Right lobe of liver (tissue), 6 donors: ENCODE data around the gene INAVA. TPM values are rescaled to one million over a fixed set of nuclear protein-coding genes. Genes with fewer than 3 reads are reported as not detected.

Experiments
- ATAC-seq, 4 donors: fragments of 200-7000 bp; cut with Tn5 transposase; one replicate each; pipeline ENCODE4 v1.9.1; 2020; ENCODE audit warnings: mild to moderate bottlenecking in 4 of 4, moderate library complexity in 4 of 4
- DNase-seq, 3 donors: peaks; one replicate each; pipeline ENCODE4 v3.0.0-alpha.2; 2020
- H3K27ac ChIP-seq, 3 donors: fragments of 200-600 bp; one replicate each; pipeline ENCODE4 v1.8.0; 2022
- H3K27me3 ChIP-seq, 2 donors: fragments of 200-600 bp; one replicate each; pipeline ENCODE4 v1.8.0; 2022
- H3K36me3 ChIP-seq, 4 donors: fragments of 200-600 bp; sonication (generic) in 1 of 4; one replicate each; pipeline versions ENCODE4 v1.5.1 to v1.8.0; 2017 to 2022; ENCODE audit warnings: control low read depth in 1 of 4
- H3K4me1 ChIP-seq, 4 donors: fragments of 200-600 bp; sonication (generic) in 1 of 4; one replicate each; pipeline versions ENCODE4 v1.5.1 to v1.8.0; 2017 to 2022; ENCODE audit warnings: control low read depth in 1 of 4
- H3K4me3 ChIP-seq, 3 donors: fragments of 200-600 bp; one replicate each; pipeline ENCODE4 v1.8.0; 2022
- H3K9me3 ChIP-seq, 4 donors: fragments of 200-600 bp; sonication (generic) in 1 of 4; one replicate each; pipeline versions ENCODE4 v1.5.1 to v1.8.0; 2017 to 2022; ENCODE audit warnings: control low read depth in 1 of 4
- CTCF ChIP-seq, 4 donors: fragments of 200-600 bp in 3 of 4; fragments of 450-650 bp in 1 of 4; IDR thresholded peaks; one replicate each; pipeline versions ENCODE4 v1.5.1 to v1.8.0; 2016 to 2022; ENCODE audit warnings: antibody characterized with exemption in 4 of 4, mild to moderate bottlenecking in 2 of 4
- POLR2A ChIP-seq: fragments of 450-650 bp; IDR thresholded peaks from one replicate; pipeline ENCODE4 v1.6.1; 2017; ENCODE audit warnings: antibody characterized with exemption, mild to moderate bottlenecking
- WGBS: methylation state at CpG from one replicate; pipeline ENCODE4 v1.1.6; 2018; ENCODE audit warnings: low coverage, low lambda C conversion rate; ENCODE audit not compliant: insufficient coverage; ENCODE audit errors: missing lambda C conversion rate; 5-methylcytosine and 5-hydroxymethylcytosine counted together
- intact Hi-C, 2 donors: fragments of 100-400 bp; cut with DNase I; formaldehyde crosslinking; loops; one replicate each; pipeline versions ENCODE4 v1.11.2 to v1.14.1; 2022
- total RNA-seq, 6 experiments: library from RNA; depleted of rRNA in 2 of 6; stranded (reverse); fragments of >200 nt in 2 of 6; fragmentation: NEBNext Ultra II Directional in 3 of 6; extraction: Animal tissue kit (Norgen Biotek cat#: 25700) in 3 of 6; gene quantifications; one replicate each; pipeline versions ENCODE4 v1.1.0 to v1.2.4, GENCODE V29; 2016 to 2023
- donor health status: DM: no; HTN: yes; CAD: no.
- donor health status: DM: no; HTN: no; CAD: no.
- donor health status: DM: no; HTN: no; CAD: no.
- donor health status: DM: no; HTN: yes; CAD: no.
- donor health status: DM: no; HTN: yes; CAD: no.

Gene INAVA
- total RNA-seq, 6 experiments from 2014 or later, result 0.29 to 0.55 (median 0.41) TPM

- TF ChIP-seq CTCF (IDR thresholded peaks at IDR 0.05) (no peak), POLR2A (no peak)
- Histone ChIP-seq H3K4me3 (no peak overlapping the region), H3K9me3 (no peaks in the 10 kb centered on the region), H3K27me3 (peaks cover 12 to 19% of the 10 kb centered on the region in 2 donors), H3K36me3 (no peaks in the 10 kb centered on the region), H3K27ac (no peak overlapping the region), H3K4me1 (peaks cover 0 to 8% (median 0%) of the 10 kb centered on the region in 4 donors)
- no peak for DNase-seq
- ATAC-seq, result peak in 1 of 4 donors; percentile 26
- 13% methylated on average over 9 of the region's 66 CpGs for WGBS
- intact Hi-C loops, result no loop called here
Observed at GRCh38 chr1:200873671-200874397, 20.9 kb upstream of the INAVA start.

- ATAC-seq (no peak), DNase-seq (no peak)
- Histone ChIP-seq H3K4me1 (peaks cover 0 to 8% (median 0%) of the 10 kb centered on the region in 4 donors), H3K9me3 (no peaks in the 10 kb centered on the region), H3K27me3 (peaks cover 12 to 19% of the 10 kb centered on the region in 2 donors), H3K36me3 (no peaks in the 10 kb centered on the region), H3K4me3 (no peak overlapping the region), H3K27ac (no peak overlapping the region)
- 75% methylated on average over 6 of the region's 6 CpGs for WGBS
- TF ChIP-seq CTCF (IDR thresholded peaks at IDR 0.05) (no peak), POLR2A (no peak)
- intact Hi-C loops, result no loop called here
Observed at GRCh38 chr1:200874694-200875093, 20.0 kb upstream of the INAVA start.

- ATAC-seq, result no peak
Observed at GRCh38 chr1:200875416-200875815, 19.3 kb upstream of the INAVA start.

GRCh38 chr1:200877010-200877409, 17.7 kb upstream of the INAVA start:
- 67% methylated on average over 3 of the region's 3 CpGs for WGBS
- H3K27me3 ChIP-seq, result peaks cover 12 to 19% of the 10 kb centered on the region in 2 donors
- no peak for ATAC-seq
- H3K4me1 ChIP-seq, result peaks cover 0 to 8% (median 0%) of the 10 kb centered on the region in 4 donors
- H3K9me3 ChIP-seq, result no peaks in the 10 kb centered on the region
- intact Hi-C loops, result no loop called here
- no peak for DNase-seq
- H3K4me3 ChIP-seq, result no peak overlapping the region
- H3K27ac ChIP-seq, result no peak overlapping the region
- H3K36me3 ChIP-seq, result no peaks in the 10 kb centered on the region
- TF ChIP-seq POLR2A (no peak), CTCF (IDR thresholded peaks at IDR 0.05) (no peak)

More at GRCh38 chr1:200875416-200875815, 19.3 kb upstream of the INAVA start:
- Histone ChIP-seq H3K9me3 (no peaks in the 10 kb centered on the region), H3K36me3 (no peaks in the 10 kb centered on the region), H3K27me3 (peaks cover 12 to 19% of the 10 kb centered on the region in 2 donors), H3K4me3 (no peak overlapping the region), H3K27ac (no peak overlapping the region), H3K4me1 (peaks cover 0 to 8% (median 0%) of the 10 kb centered on the region in 4 donors)
- WGBS, result 72% methylated on average over 5 of the region's 5 CpGs
- intact Hi-C loops, result no loop called here
- no peak for TF ChIP-seq CTCF (IDR thresholded peaks at IDR 0.05)
- no peak for TF ChIP-seq POLR2A
- DNase-seq, result no peak
